ENCODE measurements around the gene LTF.
A peak's percentile ranks its signal among the peaks of the same experiment; 100 is the strongest.
"Not testable (repeated sequence)": the region's sequence is repeated elsewhere in the genome, so short reads cannot be mapped to it uniquely, and the experiment has no call there.

LTF gene

GRCh38 chr3:46496746-46497555 is 32.2 kb upstream of the LTF start:
- peak overlapping the region; percentile 27; the same call in 1 of the 2 replicates for H3K4me3 ChIP-seq (ENCODE audit: low read length)
- TF ChIP-seq, protein P1, sequence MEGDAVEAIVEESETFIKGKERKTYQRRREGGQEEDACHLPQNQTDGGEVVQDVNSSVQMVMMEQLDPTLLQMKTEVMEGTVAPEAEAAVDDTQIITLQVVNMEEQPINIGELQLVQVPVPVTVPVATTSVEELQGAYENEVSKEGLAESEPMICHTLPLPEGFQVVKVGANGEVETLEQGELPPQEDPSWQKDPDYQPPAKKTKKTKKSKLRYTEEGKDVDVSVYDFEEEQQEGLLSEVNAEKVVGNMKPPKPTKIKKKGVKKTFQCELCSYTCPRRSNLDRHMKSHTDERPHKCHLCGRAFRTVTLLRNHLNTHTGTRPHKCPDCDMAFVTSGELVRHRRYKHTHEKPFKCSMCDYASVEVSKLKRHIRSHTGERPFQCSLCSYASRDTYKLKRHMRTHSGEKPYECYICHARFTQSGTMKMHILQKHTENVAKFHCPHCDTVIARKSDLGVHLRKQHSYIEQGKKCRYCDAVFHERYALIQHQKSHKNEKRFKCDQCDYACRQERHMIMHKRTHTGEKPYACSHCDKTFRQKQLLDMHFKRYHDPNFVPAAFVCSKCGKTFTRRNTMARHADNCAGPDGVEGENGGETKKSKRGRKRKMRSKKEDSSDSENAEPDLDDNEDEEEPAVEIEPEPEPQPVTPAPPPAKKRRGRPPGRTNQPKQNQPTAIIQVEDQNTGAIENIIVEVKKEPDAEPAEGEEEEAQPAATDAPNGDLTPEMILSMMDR (IDR thresholded peaks at IDR 0.05; ENCODE audit: low read depth, low read length, poor library complexity, severe bottlenecking) = peak; percentile 77
- TF ChIP-seq EZH2phosphoT487 (IDR thresholded peaks at IDR 0.05; ENCODE audit: borderline replicate concordance, low read length) = no peak
- no peaks in the 10 kb centered on the region for H3K36me3 ChIP-seq (ENCODE audit: control insufficient read depth, low read length)
- peaks cover 78% of the 10 kb centered on the region for H3K4me1 ChIP-seq (ENCODE audit: control insufficient read depth, low read length)
- H3K79me2 ChIP-seq (ENCODE audit: control insufficient read depth, low read length) = no peaks in the 10 kb centered on the region
- no peaks in the 10 kb centered on the region; the same call in 1 of the 2 replicates for H3F3A ChIP-seq (ENCODE audit: control insufficient read depth, insufficient read depth)
- no peaks in the 10 kb centered on the region for H3K9me3 ChIP-seq (ENCODE audit: control insufficient read depth, insufficient read depth, low read length)
- H3K27me3 ChIP-seq (ENCODE audit: control insufficient read depth, low read length) = no peaks in the 10 kb centered on the region
- H4K20me1 ChIP-seq (ENCODE audit: control insufficient read depth, insufficient read depth, low read depth, low read length) = no peaks in the 10 kb centered on the region
- no peaks in the 10 kb centered on the region for H3K9me2 ChIP-seq (replicated peaks; ENCODE audit: control insufficient read depth, low read length)
- H3K27ac ChIP-seq (ENCODE audit: low read depth, low read length) = no peak overlapping the region; the same call in 1 of the 2 replicates
- H3K4me2 ChIP-seq (ENCODE audit: low read length) = peak overlapping the region; percentile 64

DNA sequence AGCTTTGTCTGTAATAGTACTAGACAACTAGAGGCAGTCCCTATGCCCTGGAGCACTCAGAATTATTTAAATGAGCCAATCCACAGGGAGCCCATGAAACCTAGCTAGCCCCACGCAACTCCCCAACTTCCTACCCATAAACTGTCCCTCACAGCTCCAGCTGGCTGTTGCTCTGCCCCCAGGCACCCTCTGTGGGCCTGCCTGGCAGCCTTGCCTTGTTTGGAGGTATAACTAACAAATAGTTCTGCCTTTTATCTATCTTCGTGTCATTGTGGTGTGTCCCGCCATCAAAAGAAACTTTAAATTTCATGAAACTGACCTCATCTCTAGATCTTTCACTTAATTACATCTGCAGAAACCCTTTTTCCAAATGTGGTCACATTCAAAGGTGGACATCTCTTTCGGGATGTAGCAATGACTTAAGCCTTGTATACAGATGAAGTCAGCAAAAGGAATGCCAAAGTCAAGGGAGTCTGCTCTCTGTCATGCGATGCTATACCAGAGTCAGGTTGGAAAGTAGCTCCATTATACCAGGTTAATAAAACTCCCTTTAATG is 31.3 kb upstream of the LTF start:
- Histone ChIP-seq H4K20me1 (ENCODE audit: control insufficient read depth, insufficient read depth, low read depth, low read length) (no peaks in the 10 kb centered on the region), H3K79me2 (ENCODE audit: control insufficient read depth, low read length) (no peaks in the 10 kb centered on the region), H3K4me3 (ENCODE audit: low read length) (no peak overlapping the region), H3K4me2 (ENCODE audit: low read length) (peak overlapping the region; percentile 64), H3K9me3 (ENCODE audit: control insufficient read depth, insufficient read depth, low read length) (no peaks in the 10 kb centered on the region), H3K27ac (ENCODE audit: low read depth, low read length) (peak overlapping the region; percentile 6; the same call in 1 of the 2 replicates), H3K27me3 (ENCODE audit: control insufficient read depth, low read length) (no peaks in the 10 kb centered on the region), H3K9me2 (replicated peaks; ENCODE audit: control insufficient read depth, low read length) (no peaks in the 10 kb centered on the region), H3F3A (ENCODE audit: control insufficient read depth, insufficient read depth) (no peaks in the 10 kb centered on the region; the same call in 1 of the 2 replicates), H3K36me3 (ENCODE audit: control insufficient read depth, low read length) (no peaks in the 10 kb centered on the region), H3K4me1 (ENCODE audit: control insufficient read depth, low read length) (peaks cover 78% of the 10 kb centered on the region)
- TF ChIP-seq, protein P1 (IDR thresholded peaks at IDR 0.05; ENCODE audit: low read depth, low read length, poor library complexity, severe bottlenecking) = no peak
- TF ChIP-seq EZH2phosphoT487 (IDR thresholded peaks at IDR 0.05; ENCODE audit: borderline replicate concordance, low read length) = no peak

- H3K4me1 ChIP-seq (ENCODE audit: control insufficient read depth, low read length) = peaks cover 73% of the 10 kb centered on the region
- H4K20me1 ChIP-seq (ENCODE audit: control insufficient read depth, insufficient read depth, low read depth, low read length); H3K27me3 ChIP-seq (ENCODE audit: control insufficient read depth, low read length): not testable (repeated sequence)
Measured at GRCh38 chr3:46494491-46494890, 29.8 kb upstream of the LTF start.

More at GRCh38 chr3:46494491-46494890, 29.8 kb upstream of the LTF start:
- not testable (repeated sequence) for H3K4me3 ChIP-seq (ENCODE audit: low read length); H3K9me3 ChIP-seq (ENCODE audit: control insufficient read depth, insufficient read depth, low read length); H3K27ac ChIP-seq (ENCODE audit: low read depth, low read length); H3F3A ChIP-seq (ENCODE audit: control insufficient read depth, insufficient read depth); H3K4me2 ChIP-seq (ENCODE audit: low read length); H3K9me2 ChIP-seq (replicated peaks; ENCODE audit: control insufficient read depth, low read length); H3K36me3 ChIP-seq (ENCODE audit: control insufficient read depth, low read length); H3K79me2 ChIP-seq (ENCODE audit: control insufficient read depth, low read length)
